Measurements from ENCODE around the gene FASN.
A peak's percentile ranks its signal among the peaks of the same experiment; 100 is the strongest.

Gene FASN

DNA sequence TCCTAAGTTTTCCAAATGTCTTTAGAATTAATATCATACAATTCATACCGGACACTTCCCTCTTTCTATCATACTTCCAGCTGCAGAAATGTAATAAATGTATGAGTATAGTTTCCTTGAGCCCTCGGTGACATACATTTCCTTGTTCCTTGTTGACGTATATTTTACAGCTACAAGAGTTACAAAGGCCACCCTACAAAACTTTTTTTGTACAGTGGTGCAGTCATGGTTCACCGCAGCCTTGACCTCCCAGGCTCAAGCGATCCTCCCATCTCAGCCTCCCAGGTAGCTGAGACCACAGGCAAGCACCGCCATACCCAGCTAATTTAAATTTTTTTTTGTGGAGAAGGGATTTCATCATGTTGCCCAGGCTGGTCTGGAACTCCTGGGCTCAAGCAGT, 25.2 kb downstream of the FASN start:
- no peak for DNase-seq

- no peak for DNase-seq
These were observed 27.4 kb downstream of the FASN start for GRCh38 chr17:82070611-82071010.

DNA sequence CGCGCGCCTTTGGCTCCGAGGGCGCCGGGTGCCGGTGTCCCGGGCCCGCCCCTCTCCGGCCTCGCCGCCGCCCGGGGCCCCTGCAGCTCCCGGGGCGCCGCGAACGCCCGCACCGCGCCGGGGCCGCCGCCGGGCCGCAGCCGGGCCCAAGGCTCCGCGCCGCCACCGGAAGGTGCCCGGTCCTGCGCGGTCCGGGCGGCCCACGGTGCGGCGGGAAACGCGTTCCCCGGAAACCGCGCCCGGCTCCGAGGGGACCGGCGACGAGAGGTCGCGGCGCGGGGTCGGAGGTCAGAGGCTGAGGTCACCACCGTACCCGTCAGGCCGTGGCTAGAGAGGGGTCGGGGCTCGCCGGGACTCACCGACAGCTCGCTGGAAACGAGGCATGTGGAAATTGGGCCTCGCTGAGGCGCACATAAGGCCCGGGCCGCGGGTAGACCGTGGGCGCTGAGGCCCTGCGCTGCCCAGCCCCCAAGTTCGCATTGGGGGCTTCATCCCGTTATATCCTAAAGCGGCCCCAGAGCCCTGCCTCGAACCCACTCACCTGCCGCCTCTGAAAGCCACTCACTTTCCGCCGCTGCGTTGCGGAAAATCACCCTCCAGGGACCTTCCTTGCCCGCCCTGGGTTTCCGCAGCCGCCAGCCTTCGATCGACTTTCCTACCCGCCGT, 32.3 kb downstream of the FASN start, which contains the start of gene DUS1L:
DUS1L (minus strand) TSS at position 167 of the 666 bp plus-strand sequence. CDS start 745 bp downstream, outside the sequence.
- DNase-seq = peak; percentile 67

- peak; percentile 18 for DNase-seq
These were observed 32.8 kb downstream of the FASN start for GRCh38 chr17:82065193-82065637.

DNA sequence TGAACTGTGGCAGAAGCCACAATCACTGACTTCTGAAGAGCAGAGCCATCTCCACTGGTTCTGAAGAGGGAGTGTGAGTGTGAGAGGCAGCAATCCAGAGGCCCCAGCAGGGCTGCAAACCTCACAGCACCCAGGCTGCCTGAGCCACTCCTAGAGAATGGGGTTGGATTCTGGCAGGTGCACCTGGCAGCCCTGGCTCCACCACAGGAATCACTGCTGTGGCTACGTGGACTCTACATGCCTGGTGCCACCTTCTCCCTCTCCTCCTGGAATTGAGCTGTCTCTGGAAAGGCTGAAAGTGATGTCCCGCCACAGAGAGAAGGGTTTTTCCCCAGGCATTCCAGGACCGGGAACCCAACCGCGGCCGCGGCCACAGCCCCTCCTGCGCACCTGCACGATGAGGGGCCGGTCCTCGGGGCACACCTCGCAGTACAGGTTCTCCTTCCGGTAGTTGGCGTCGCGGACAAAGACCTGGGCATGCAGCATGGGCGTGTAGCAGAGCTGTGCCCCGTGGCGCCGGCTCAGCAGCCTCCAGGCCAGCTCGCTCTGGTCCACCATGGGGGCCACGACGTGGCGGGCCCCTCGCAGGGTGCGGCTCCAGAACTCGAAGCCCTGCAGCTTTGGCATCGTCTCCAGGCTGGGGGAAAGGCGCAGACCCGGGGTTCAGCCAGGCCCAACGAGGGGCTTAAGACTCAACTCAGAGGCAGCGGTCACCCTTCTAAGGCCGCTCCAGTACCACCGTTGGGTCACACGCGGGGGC, 33.4 kb downstream of the FASN start:
- DNase-seq = no peak

DNA sequence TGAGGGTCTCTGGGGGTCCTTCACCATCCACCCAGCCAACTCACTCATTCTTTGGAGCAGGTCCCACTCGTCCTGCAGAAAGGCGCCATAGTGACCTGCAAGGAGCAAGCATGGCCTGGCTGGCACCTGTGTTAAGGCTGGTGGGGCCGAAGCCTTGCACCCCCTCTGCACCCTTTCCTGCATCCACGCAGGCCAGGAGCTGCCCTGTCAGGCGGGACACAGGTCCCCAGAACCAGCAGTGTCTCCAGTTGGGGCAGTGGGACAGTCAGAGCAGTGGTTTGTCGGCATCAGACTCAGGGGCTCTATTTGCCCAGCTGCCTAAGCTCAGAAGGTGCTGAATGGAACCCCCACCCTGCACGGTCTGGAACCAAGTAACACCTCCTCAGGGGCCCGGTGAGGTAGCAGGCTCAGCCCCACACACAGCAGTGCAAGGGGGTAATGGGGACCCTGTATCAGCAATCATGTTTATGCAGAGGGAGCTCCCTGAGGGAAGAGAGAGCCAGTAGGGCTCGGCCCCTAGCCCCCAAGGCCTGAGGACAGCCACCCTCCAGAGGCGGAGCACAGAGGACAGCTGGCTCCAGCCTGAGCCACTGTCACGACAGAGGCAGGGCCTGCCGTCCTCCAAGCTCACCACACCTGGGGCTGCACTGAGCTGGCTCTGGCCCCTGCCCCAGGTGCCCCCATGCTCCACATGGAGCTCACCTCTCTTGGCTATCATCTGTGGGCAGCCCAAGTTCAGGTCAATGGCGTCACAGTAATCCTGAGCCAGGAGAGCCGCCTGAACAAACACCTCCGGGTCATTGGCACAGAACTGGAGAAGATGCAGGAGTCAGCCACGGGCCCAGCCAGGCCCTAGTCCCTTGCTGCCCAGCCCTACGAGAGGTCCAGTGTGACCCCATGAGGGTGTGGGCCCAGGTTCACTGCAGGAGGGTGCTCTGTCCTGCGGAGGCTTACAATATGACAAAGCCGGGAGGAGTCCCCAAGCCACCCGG, 34.3 kb downstream of the FASN start:
- no peak for DNase-seq

DNA sequence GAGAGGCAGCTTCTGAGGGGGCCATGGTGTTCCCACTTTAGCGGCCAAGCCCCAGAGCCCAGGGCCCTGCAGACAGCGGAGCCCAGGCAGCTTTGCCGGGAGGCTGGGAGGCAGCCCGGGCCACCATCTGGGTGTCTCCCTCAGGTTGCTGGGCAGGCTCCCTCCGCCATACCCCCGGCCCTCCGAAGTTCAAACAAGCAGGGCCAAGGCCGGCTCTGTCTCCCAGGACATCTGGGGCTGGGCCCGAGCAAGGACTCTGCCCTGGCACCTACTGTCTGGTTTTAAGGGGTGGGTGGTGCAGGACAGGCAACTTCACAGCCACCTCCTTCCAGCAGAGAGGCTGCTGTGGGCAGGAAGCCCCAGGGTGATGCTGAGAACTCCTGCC, 35.1 kb downstream of the FASN start:
- no peak for DNase-seq

DNA sequence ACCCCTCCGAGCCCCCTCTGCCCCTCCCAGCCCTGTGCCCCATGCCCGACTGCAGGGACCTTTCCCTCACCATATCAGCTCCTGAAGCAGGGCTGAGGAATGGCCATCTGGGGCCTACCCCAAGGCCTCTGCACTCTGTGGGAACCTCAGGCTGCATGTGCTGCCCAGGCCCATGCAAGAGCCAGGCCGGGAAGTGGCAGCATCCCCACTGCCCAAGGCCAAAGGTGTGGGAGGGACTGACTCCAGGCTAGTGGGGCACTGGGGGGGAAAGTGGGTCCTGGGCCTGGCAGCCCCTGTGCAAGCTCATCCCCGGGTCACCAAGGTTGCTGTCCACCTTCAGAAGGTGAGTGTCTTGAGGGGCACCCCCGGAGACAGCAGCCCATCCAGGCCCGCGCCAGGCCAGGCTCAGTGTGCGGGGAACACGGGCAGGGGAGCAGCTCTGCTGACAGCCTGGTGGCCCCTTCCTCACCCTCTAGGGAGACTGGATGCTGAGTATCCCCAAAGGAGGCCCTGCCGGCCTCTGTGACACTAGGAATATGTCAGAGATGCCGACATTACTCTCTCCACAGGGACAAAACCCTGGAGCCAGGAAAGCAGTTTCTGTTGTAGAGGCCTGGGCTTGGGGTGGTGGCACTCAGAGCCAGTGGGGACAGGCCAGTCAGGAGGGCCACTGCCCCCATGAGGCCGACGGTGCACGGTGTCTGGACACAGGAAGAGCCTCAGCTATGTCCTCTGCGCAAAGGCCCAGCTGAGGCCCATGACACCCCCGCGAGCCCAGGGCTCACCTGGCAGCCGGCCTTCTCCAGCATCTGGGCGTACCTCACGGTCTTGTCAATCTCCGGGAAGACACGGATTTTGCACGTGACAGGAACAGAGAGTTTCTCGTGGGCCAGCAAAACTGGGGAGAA, 35.7 kb downstream of the FASN start:
- no peak for DNase-seq

DNA sequence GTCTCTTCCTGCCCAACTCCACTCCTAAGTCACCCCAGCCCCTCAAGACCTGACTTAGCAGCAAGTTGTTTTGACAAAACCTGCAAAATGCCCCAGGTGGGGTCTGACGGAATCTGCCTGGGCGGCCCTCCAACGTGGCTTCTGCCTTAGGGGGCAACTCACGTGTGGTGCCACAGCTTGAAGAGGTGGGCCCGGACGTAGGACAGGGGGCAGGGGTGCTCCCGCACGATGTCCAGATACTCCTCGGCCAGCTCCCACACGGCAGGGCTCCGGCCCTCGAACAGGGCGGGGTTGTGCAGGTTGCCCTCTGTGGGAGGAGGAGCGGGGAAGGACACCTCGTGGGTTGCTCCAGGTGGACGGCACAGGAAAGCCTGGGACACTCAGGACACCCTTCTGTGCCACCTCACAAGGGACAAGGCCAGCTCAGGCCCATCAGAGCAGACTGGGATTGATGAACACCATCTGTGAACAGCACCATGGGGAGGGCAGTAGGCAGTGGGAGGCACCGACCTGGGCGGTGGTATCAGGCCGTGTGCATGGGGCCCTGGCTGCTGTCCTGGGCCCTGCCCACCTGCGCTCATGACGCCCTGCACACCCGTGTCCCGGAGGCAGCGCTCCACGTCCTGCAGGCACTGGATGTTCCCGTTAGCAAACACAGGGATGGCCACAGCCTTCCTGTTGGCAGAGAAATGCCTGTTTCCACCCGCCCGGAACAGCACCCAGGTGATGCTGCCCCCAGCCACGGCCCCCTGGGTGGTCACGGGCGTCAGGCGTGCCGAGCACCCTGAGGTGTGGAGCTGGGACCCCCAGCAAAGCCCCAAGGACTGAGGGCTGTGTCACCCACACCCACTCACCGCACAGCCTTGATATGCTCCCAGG, 36.8 kb downstream of the FASN start:
- no peak for DNase-seq

- DNase-seq = no peak
These were observed 37.4 kb downstream of the FASN start for GRCh38 chr17:82060614-82061013.

DNA sequence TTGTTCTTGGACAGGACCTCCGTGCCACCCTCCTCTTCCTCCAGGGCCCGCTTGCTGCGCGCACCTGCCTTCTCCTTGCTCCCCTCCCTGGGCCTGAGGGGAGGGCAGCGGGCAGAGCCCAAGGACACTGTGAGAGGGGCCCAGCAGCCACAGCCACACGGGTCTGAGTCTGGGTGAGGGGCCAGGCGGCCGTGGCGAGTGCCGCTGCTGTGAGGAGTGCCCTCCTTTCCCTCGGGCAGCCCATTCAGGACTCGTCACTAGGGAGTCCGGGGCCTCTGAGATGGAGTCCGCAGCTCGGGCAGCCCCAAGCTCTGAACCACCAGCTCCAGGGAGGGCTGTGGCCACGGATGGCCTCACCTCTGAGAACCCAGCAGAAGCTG, 38.0 kb downstream of the FASN start:
- no peak for DNase-seq

GRCh38 chr17:82059272-82060000, 38.6 kb downstream of the FASN start:
- DNase-seq = no peak

GRCh38 chr17:82058855-82059249, 39.2 kb downstream of the FASN start:
- no peak for DNase-seq

GRCh38 chr17:82058230-82058854, 39.7 kb downstream of the FASN start:
- no peak for DNase-seq

DNA sequence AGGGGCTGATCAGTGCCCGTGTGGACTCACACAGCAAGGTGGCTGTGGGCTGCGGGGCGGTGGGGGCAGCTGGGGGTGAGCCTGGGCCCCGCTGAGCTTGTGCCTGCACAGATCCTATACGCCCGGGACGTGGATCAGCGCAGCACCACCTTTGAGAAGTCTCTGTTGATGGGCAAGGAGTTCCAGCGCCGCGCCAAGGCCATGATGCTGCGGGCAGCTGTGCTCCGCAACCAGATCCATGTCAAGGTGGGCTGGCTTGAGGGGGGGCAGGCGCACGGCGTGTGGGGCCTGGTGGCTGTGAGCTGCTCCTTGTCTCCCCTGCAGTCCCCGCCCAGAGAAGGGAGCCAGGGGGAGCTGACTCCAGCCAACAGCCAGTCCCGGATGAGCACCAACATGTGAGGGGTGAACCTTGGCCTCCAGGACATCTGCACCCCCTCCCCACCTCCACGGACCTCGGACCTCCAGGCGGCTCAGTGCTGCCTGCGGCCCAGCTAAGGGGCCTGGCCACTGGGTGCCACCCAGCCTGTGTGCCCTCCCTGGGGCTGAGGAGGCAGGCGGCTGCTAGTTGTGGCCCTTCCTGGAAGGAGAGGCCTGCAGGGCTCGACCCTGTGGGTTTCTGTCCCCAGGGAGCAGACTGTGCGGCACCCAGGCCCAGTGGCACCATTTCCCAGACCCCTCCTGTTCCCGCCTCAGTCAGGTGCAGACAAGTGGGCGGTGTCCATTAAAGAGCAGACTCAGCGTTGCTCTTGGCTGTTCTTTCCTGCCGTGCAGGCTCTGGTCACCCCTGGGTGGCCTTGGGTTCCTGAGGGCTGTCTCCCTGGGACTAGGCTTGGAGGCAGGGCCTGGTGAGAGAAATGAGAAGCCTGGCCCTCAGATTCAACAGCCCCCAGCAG, 41.1 kb downstream of the FASN start:
- no peak for DNase-seq

- no peak for DNase-seq
These were observed 41.9 kb downstream of the FASN start for GRCh38 chr17:82055965-82056728.

Data from fibroblast of skin of scalp (primary cell).